H1 (cell line): ENCODE data around the gene PLA2G1B. TPM values are rescaled to one million over a fixed set of nuclear protein-coding genes. Genes with fewer than 3 reads are reported as not detected.

Experiments used
- CTCF ChIA-PET: fragments of 300-600 bp; sonication (Branson Sonifier 250); formaldehyde crosslinking; loops from one replicate; lab custom pipeline; 2021; ENCODE audit not compliant: partially characterized antibody; lab: Charles Lee
- POLR2A ChIA-PET: fragments of 300-600 bp; sonication (Branson Sonifier 250); formaldehyde crosslinking; loops from one replicate; lab custom pipeline; 2021; ENCODE audit warnings: inconsistent platforms; ENCODE audit not compliant: partially characterized antibody; lab: Charles Lee
- DNase-seq, 2 experiments: peaks; one replicate each; pipeline versions ENCODE4 v3.0.0 to v3.0.0-alpha.2; 2010 to 2022; ENCODE audit warnings: low spot score in 2 of 2, low read depth in 1 of 2, mixed read lengths in 1 of 2
- FAIRE-seq: peaks from 2 replicates; lab custom pipeline; 2011; peaks lifted over from hg19 to GRCh38; lab: Jason Lieb, UNC
- H2AFZ ChIP-seq: 2 replicates; pipeline ENCODE4 v1.8.1; 2012; ENCODE audit warnings: low read length, inconsistent platforms
- H2AK5ac ChIP-seq: 2 replicates; pipeline ENCODE4 v1.6.1; 2013; ENCODE audit warnings: low read depth, low read length
- H2BK120ac ChIP-seq: replicated peaks from 2 replicates; pipeline ENCODE3; 2013; ENCODE audit warnings: low read depth, low read length, inconsistent platforms
- H2BK12ac ChIP-seq: 2 replicates; pipeline ENCODE4 v1.6.1; 2013; ENCODE audit warnings: low read depth, low read length
- H2BK15ac ChIP-seq: 2 replicates; pipeline ENCODE4 v1.6.1; 2013; ENCODE audit warnings: low read length
- H2BK20ac ChIP-seq: 2 replicates; pipeline ENCODE4 v1.6.1; 2013; ENCODE audit warnings: low read length
- H2BK5ac ChIP-seq: 2 replicates; pipeline ENCODE4 v1.6.1; 2013; ENCODE audit warnings: low read depth, low read length
- H3K14ac ChIP-seq: 2 replicates; pipeline ENCODE4 v1.6.1; 2013; ENCODE audit warnings: inconsistent platforms; ENCODE audit not compliant: insufficient read length
- H3K18ac ChIP-seq: 2 replicates; pipeline ENCODE4 v1.6.1; 2013; ENCODE audit warnings: low read length; ENCODE audit errors: extremely low read depth
- H3K23ac ChIP-seq: 2 replicates; pipeline ENCODE4 v1.6.1; 2013; ENCODE audit warnings: inconsistent platforms; ENCODE audit not compliant: insufficient read length
- H3K23me2 ChIP-seq: 2 replicates; pipeline ENCODE4 v1.6.1; 2013; ENCODE audit warnings: low read depth, low read length
- H3K27ac ChIP-seq: 2 replicates; pipeline ENCODE4 v1.6.1; 2011; ENCODE audit warnings: low read depth, low read length, inconsistent platforms
- H3K27me3 ChIP-seq, 4 experiments: replicated peaks in 1 of 4; 1 replicate in 1 of 4; 2 replicates in 3 of 4; pipeline versions ENCODE4 v1.6.1 to v1.8.1; 2011 to 2013; ENCODE audit warnings: low read length in 3 of 4, mild to moderate bottlenecking in 3 of 4, inconsistent platforms in 2 of 4, mixed read lengths in 2 of 4, moderate library complexity in 1 of 4; ENCODE audit not compliant: control insufficient read depth in 3 of 4, insufficient read depth in 3 of 4; ENCODE audit errors: extremely low read depth in 1 of 4
- H3K36me3 ChIP-seq, 4 experiments: 2 replicates each; pipeline versions ENCODE4 v1.6.1 to v1.8.1; 2011 to 2013; ENCODE audit warnings: mild to moderate bottlenecking in 4 of 4, low read length in 3 of 4, moderate library complexity in 2 of 4, control low read depth in 1 of 4, inconsistent platforms in 1 of 4; ENCODE audit not compliant: insufficient read depth in 4 of 4, control insufficient read depth in 2 of 4
- H3K4ac ChIP-seq: replicated peaks from 2 replicates; pipeline ENCODE3; 2013; ENCODE audit warnings: low read length, low read depth, mixed read lengths, inconsistent platforms; ENCODE audit not compliant: insufficient read length
- H3K4me1 ChIP-seq, 4 experiments: replicated peaks in 1 of 4; 1 replicate in 1 of 4; 2 replicates in 3 of 4; pipeline versions ENCODE4 v1.6.1 to v1.8.1; 2011 to 2013; ENCODE audit warnings: low read length in 3 of 4, inconsistent platforms in 2 of 4, mixed read lengths in 1 of 4; ENCODE audit not compliant: insufficient read depth in 4 of 4, control insufficient read depth in 3 of 4
- H3K4me2 ChIP-seq, 2 experiments: 2 replicates each; pipeline versions ENCODE4 v1.6.1 to v1.8.1; 2011 to 2013; ENCODE audit warnings: low read depth in 2 of 2, low read length in 2 of 2, control low read depth in 1 of 2, inconsistent platforms in 1 of 2, mild to moderate bottlenecking in 1 of 2; ENCODE audit not compliant: insufficient read depth in 1 of 2
- H3K4me3 ChIP-seq, 4 experiments: fragments of 200-600, 300-600 bp in 1 of 4; sonication (generic), shearing (Covaris generic), sonication (Bioruptor Twin) in 1 of 4; 2 replicates each; pipeline versions ENCODE4 v1.5.1 to v1.8.1; 2011 to 2016; ENCODE audit warnings: low read length in 4 of 4, low read depth in 3 of 4, control low read depth in 2 of 4, inconsistent platforms in 2 of 4, mild to moderate bottlenecking in 2 of 4, mixed read lengths in 1 of 4, moderate library complexity in 1 of 4; ENCODE audit not compliant: insufficient read depth in 2 of 4; ENCODE audit errors: extremely low read depth in 1 of 4
- H3K56ac ChIP-seq: replicated peaks from 2 replicates; pipeline ENCODE3; 2013; ENCODE audit warnings: low read depth, mild to moderate bottlenecking, mixed read lengths, low read length, inconsistent platforms; ENCODE audit not compliant: insufficient read length
- H3K79me1 ChIP-seq: 2 replicates; pipeline ENCODE4 v1.6.1; 2013; ENCODE audit warnings: low read depth, low read length, control low read depth
- H3K79me2 ChIP-seq, 2 experiments: 2 replicates each; pipeline versions ENCODE4 v1.6.1 to v1.8.1; 2012 to 2013; ENCODE audit warnings: low read length in 2 of 2, mild to moderate bottlenecking in 2 of 2, inconsistent platforms in 1 of 2; ENCODE audit not compliant: insufficient read depth in 2 of 2, control insufficient read depth in 1 of 2
- H3K9ac ChIP-seq, 4 experiments: replicated peaks in 1 of 4; 1 replicate in 1 of 4; 2 replicates in 3 of 4; pipeline versions ENCODE4 v1.6.1 to v1.8.1; 2011 to 2013; ENCODE audit warnings: low read depth in 3 of 4, low read length in 3 of 4, control low read depth in 2 of 4, mild to moderate bottlenecking in 2 of 4, moderate library complexity in 2 of 4, inconsistent platforms in 1 of 4; ENCODE audit errors: extremely low read depth in 1 of 4
- H3K9me3 ChIP-seq, 2 experiments: 2 replicates each; pipeline versions ENCODE4 v1.6.1 to v1.8.1; 2012 to 2013; ENCODE audit warnings: mild to moderate bottlenecking in 2 of 2, moderate library complexity in 2 of 2, control low read depth in 1 of 2, inconsistent platforms in 1 of 2, low read depth in 1 of 2, low read length in 1 of 2, mixed read lengths in 1 of 2; ENCODE audit not compliant: insufficient read depth in 2 of 2
- H4K20me1 ChIP-seq, 2 experiments: replicated peaks in 1 of 2; 2 replicates each; pipeline versions ENCODE3 to v1.8.1; 2011 to 2013; ENCODE audit warnings: inconsistent platforms in 2 of 2, low read length in 2 of 2, mild to moderate bottlenecking in 1 of 2; ENCODE audit not compliant: insufficient read depth in 2 of 2, control insufficient read depth in 1 of 2
- H4K5ac ChIP-seq: 2 replicates; pipeline ENCODE4 v1.6.1; 2013; ENCODE audit warnings: low read length, low read depth, mixed read lengths, inconsistent platforms; ENCODE audit not compliant: insufficient read length
- H4K8ac ChIP-seq: 2 replicates; pipeline ENCODE4 v1.8.0; 2013; ENCODE audit warnings: mild to moderate bottlenecking, moderate library complexity, low read length, inconsistent platforms; ENCODE audit not compliant: insufficient read depth; ENCODE audit errors: extremely low read depth
- H4K91ac ChIP-seq: replicated peaks from 2 replicates; pipeline ENCODE3; 2013; ENCODE audit warnings: low read length, mixed read lengths, inconsistent platforms; ENCODE audit not compliant: insufficient read length
- HDAC6 ChIP-seq: IDR thresholded peaks from one replicate; pipeline ENCODE4 v1.7.1; 2012; ENCODE audit warnings: low read depth, mild to moderate bottlenecking, inconsistent platforms, low read length, moderate library complexity
- RAD21 ChIP-seq, 2 experiments: IDR thresholded peaks in 1 of 2; conservative IDR thresholded peaks in 1 of 2; 2 replicates each; pipeline ENCODE4 v1.6.1; 2011; ENCODE audit warnings: low read depth in 2 of 2, low read length in 2 of 2, improper control_type of control experiment in 1 of 2, inconsistent platforms in 1 of 2, mild to moderate bottlenecking in 1 of 2, moderate library complexity in 1 of 2
- SAP30 ChIP-seq: fragments of 300-600 bp; sonication (generic); IDR thresholded peaks from 2 replicates; pipeline ENCODE4 v1.7.1; 2012; ENCODE audit warnings: low read length, moderate library complexity, mild to moderate bottlenecking, inconsistent platforms; ENCODE audit not compliant: insufficient read depth, insufficient replicate concordance
- SIN3A ChIP-seq, 2 experiments: IDR thresholded peaks in 1 of 2; conservative IDR thresholded peaks in 1 of 2; 2 replicates each; pipeline ENCODE4 v1.6.1; 2011 to 2012; ENCODE audit warnings: low read length in 2 of 2, improper control_type of control experiment in 1 of 2, low read depth in 1 of 2, mild to moderate bottlenecking in 1 of 2
- TAF7 ChIP-seq: optimal IDR thresholded peaks from 2 replicates; pipeline ENCODE3; 2011; ENCODE audit warnings: low read depth, mild to moderate bottlenecking, inconsistent platforms, low read length, moderate library complexity, borderline replicate concordance
- WGBS, 2 experiments: shearing (Covaris generic) in 1 of 2; methylation state at CpG; one replicate each; pipeline versions ENCODE4 v1.1.6 to v1.1.7; 2013 to 2015; ENCODE audit warnings: low lambda C conversion rate in 2 of 2, mixed read lengths in 2 of 2, inconsistent platforms in 1 of 2, low coverage in 1 of 2, missing lambda C conversion rate in 1 of 2; ENCODE audit not compliant: insufficient replicate concordance in 2 of 2, insufficient coverage in 1 of 2, insufficient read length in 1 of 2; ENCODE audit errors: extremely low coverage in 1 of 2, missing lambda C conversion rate in 1 of 2; 5-methylcytosine and 5-hydroxymethylcytosine counted together
- polyA plus RNA-seq, 7 experiments: library from polyadenylated mRNA; depleted of rRNA in 3 of 7; stranded (reverse) in 5 of 7; unstranded in 2 of 7; fragments of >200 nt in 5 of 7; fragments of 200-250 nt in 2 of 7; gene quantifications; 1 replicate in 5 of 7; 2 replicates in 1 of 7; 4 replicates in 1 of 7; pipeline versions ENCODE4 v1.2.1 to v1.2.3, GENCODE V29; 2011 to 2013; ENCODE audit warnings: missing spikeins in 2 of 7, mixed read lengths in 2 of 7
- total RNA-seq: library from RNA; stranded (reverse); fragmentation: NEBNext Ultra II Directional; extraction: Animal tissue kit (Norgen Biotek cat#: 25700); gene quantifications from 2 replicates; pipeline ENCODE4 v1.2.1, GENCODE V29; 2021
- TF ChIP-seq, protein P1 (sequence below), 3 experiments: IDR thresholded peaks; 1 replicate in 2 of 3; 2 replicates in 1 of 3; pipeline versions ENCODE4 v1.5.1 to v1.6.1; 2011; ENCODE audit warnings: low read length in 3 of 3, mild to moderate bottlenecking in 3 of 3, inconsistent platforms in 2 of 3, low read depth in 1 of 3, moderate library complexity in 1 of 3; ENCODE audit not compliant: insufficient read depth in 1 of 3; ENCODE audit errors: control extremely low read depth in 1 of 3

PLA2G1B gene
- total and polyA plus RNA-seq, 2 of the 8 experiments (the other 6 are each of a cell fraction or from before 2014, with no cell fraction given), result not detected

DNA sequence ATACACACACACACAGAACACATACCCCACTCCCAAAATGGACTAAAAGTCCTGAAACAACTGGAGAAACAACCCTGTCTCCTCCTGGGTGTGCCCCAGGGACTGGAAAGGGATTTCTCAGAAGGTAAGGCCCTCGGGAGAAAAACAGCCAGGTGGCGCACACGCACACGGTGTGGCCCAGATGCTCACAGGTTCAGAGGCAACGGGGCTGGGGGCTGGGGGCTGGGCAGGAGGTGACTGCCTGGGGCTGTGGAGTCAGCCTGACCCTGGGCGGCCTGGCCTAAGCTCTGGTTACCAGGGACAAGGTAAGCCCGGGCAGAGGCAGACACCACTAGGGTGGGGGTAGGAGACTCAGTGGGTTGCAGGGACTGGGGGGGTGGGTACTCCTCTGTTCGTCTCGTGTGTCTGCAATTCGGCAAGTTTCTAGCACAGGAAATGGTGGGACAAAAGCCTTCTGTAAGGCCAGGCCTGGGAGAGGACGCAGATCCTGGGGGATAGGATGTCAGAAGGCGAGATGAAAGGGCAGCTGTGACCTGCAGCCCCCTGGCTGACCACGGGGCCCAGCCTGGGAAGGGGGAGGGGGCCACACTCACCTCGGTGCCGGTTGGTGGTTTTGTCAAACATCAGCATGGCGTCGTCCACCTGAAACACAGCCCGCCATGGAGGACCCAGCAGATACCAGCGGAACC, 31.0 kb upstream of the PLA2G1B start:
- peaks cover 0 to 5% of the 10 kb centered on the region in 2 experiments; a peak in 2 of 4 replicates for H3K79me2 ChIP-seq
- peak overlapping the region; percentile 95; the same call in 1 of the 2 replicates for H2BK20ac ChIP-seq
- H3K4me2 ChIP-seq, result peak overlapping the region in 1 of 2 experiments; percentile 21; a peak in 2 of 4 replicates
- peak overlapping the region; percentile 64 for H3K18ac ChIP-seq
- peak overlapping the region; percentile 94 for H2BK12ac ChIP-seq
- no peaks in the 10 kb centered on the region for H3K79me1 ChIP-seq
- H2AFZ ChIP-seq, result no peak overlapping the region
- peak overlapping the region; percentile 55 for H2BK15ac ChIP-seq
- FAIRE-seq (no peak), DNase-seq (peak in 1 of 2 experiments; percentile 74)
- H3K23ac ChIP-seq, result no peak overlapping the region
- peak overlapping the region; percentile 91 for H2AK5ac ChIP-seq
- peak overlapping the region; percentile 80 for H4K91ac ChIP-seq
- no peak overlapping the region for H3K4me3 ChIP-seq
- TF ChIP-seq HDAC6 (no peak), SIN3A (conservative IDR thresholded peaks at IDR 0.05 in 1 of 2, IDR thresholded peaks at IDR 0.05 in 1 of 2; ENCODE audit: low read depth in 1 of 2, low read length in 2 of 2) (0 out of 4 replicates have a peak, but pooled peaks of 1 of the 2 experiments have one; percentile 14), SAP30 (no peak), RAD21 (IDR thresholded peaks at IDR 0.05 in 1 of 2, conservative IDR thresholded peaks at IDR 0.05 in 1 of 2; ENCODE audit: low read depth in 2 of 2, low read length in 2 of 2) (peak; percentile 67 to 85), TAF7 (no peak)
- TF ChIP-seq, protein P1, sequence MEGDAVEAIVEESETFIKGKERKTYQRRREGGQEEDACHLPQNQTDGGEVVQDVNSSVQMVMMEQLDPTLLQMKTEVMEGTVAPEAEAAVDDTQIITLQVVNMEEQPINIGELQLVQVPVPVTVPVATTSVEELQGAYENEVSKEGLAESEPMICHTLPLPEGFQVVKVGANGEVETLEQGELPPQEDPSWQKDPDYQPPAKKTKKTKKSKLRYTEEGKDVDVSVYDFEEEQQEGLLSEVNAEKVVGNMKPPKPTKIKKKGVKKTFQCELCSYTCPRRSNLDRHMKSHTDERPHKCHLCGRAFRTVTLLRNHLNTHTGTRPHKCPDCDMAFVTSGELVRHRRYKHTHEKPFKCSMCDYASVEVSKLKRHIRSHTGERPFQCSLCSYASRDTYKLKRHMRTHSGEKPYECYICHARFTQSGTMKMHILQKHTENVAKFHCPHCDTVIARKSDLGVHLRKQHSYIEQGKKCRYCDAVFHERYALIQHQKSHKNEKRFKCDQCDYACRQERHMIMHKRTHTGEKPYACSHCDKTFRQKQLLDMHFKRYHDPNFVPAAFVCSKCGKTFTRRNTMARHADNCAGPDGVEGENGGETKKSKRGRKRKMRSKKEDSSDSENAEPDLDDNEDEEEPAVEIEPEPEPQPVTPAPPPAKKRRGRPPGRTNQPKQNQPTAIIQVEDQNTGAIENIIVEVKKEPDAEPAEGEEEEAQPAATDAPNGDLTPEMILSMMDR (IDR thresholded peaks at IDR 0.05; ENCODE audit: control extremely low read depth in 1 of 3, insufficient read depth in 1 of 3, low read depth in 1 of 3, low read length in 3 of 3), result peak; percentile 58 to 65 (median 59)
- H2BK120ac ChIP-seq, result no peak overlapping the region
- no peak overlapping the region for H4K8ac ChIP-seq
- peak overlapping the region; percentile 35 for H4K5ac ChIP-seq
- peaks cover 18 to 34% (median 26%) of the 10 kb centered on the region in 4 experiments for H3K4me1 ChIP-seq
- ChIA-PET CTCF (interaction anchor here (0.7 to 12.5 kb wide), 14 partner anchors 8 to 132 kb away, joined by 3 to 310 read pairs (median 4); partner anchors contain the start of gene COX6A1), POLR2A (interaction anchor here (0.7 to 9.2 kb wide), 7 partner anchors 9 to 108 kb away, joined by 3 to 78 read pairs (median 5); partner anchors contain the start of gene MSI1)
- H3K27me3 ChIP-seq, result no peaks in the 10 kb centered on the region
- H3K23me2 ChIP-seq, result peaks cover 3% of the 10 kb centered on the region; the same call in 1 of the 2 replicates
- no peak overlapping the region for H3K9ac ChIP-seq
- peak overlapping the region; percentile 88 for H2BK5ac ChIP-seq
- H3K36me3 ChIP-seq, result peaks cover 20 to 54% (median 26%) of the 10 kb centered on the region in 4 experiments
- H3K27ac ChIP-seq, result peak overlapping the region; percentile 50
- H3K56ac ChIP-seq, result no peak overlapping the region
- 75% methylated on average over 16 of the region's 19 CpGs; no CpG with 5 or more reads in 1 of the 2 experiments for WGBS, 2 experiments
- H3K4ac ChIP-seq, result no peak overlapping the region
- no peaks in the 10 kb centered on the region for H3K9me3 ChIP-seq
- no peak overlapping the region for H3K14ac ChIP-seq
- H4K20me1 ChIP-seq, result peaks cover 4 to 11% of the 10 kb centered on the region in 2 experiments
